Kidney (tissue), 14 donors: ENCODE measurements around the gene SCFD2. TPM values are rescaled to one million over a fixed set of nuclear protein-coding genes. Genes with fewer than 3 reads are reported as not detected.
A peak's percentile ranks its signal among the peaks of the same experiment; 100 is the strongest.

ENCODE experiments used
- DNase-seq, 5 donors: peaks; one replicate each; pipeline ENCODE4 v3.0.0-alpha.2; 2013 to 2020
- FAIRE-seq: peaks from 2 replicates; lab custom pipeline; 2012; peaks lifted over from hg19 to GRCh38; lab: Jason Lieb, UNC
- H3K27ac ChIP-seq, 2 donors: one replicate each; pipeline ENCODE4 v1.7.0; 2013; ENCODE audit warnings: low read depth in 2 of 2, low read length in 2 of 2, inconsistent platforms in 1 of 2
- H3K27me3 ChIP-seq: one replicate; pipeline ENCODE4 v1.7.1; 2013; ENCODE audit warnings: low read length, inconsistent platforms; ENCODE audit not compliant: control insufficient read depth, insufficient read depth
- H3K36me3 ChIP-seq, 3 donors: one replicate each; pipeline versions ENCODE4 v1.7.0 to v1.7.1; 2013; ENCODE audit warnings: low read length in 3 of 3, control low read depth in 1 of 3, inconsistent platforms in 1 of 3; ENCODE audit not compliant: insufficient read depth in 3 of 3, control insufficient read depth in 2 of 3
- H3K4me1 ChIP-seq, 3 donors: one replicate each; pipeline versions ENCODE4 v1.7.0 to v1.7.1; 2013; ENCODE audit warnings: low read length in 3 of 3, inconsistent platforms in 1 of 3, low read depth in 1 of 3; ENCODE audit not compliant: control insufficient read depth in 2 of 3, insufficient read depth in 2 of 3
- H3K4me3 ChIP-seq, 3 donors: one replicate each; pipeline versions ENCODE4 v1.7.0 to v1.8.1; 2013; ENCODE audit warnings: low read length in 3 of 3, control low read depth in 1 of 3, inconsistent platforms in 1 of 3
- H3K9ac ChIP-seq, 3 donors: one replicate each; pipeline versions ENCODE4 v1.7.0 to v1.7.1; 2013; ENCODE audit warnings: low read length in 3 of 3, control low read depth in 1 of 3, inconsistent platforms in 1 of 3
- H3K9me3 ChIP-seq, 3 donors: one replicate each; pipeline versions ENCODE4 v1.7.0 to v1.7.1; 2013; ENCODE audit warnings: low read length in 3 of 3, control low read depth in 1 of 3, inconsistent platforms in 1 of 3; ENCODE audit not compliant: control insufficient read depth in 2 of 3, insufficient read depth in 1 of 3
- CTCF ChIP-seq: IDR thresholded peaks from 3 replicates; pipeline ENCODE4 v1.5.1; 2012; ENCODE audit warnings: mild to moderate bottlenecking, moderate library complexity, borderline replicate concordance; ENCODE audit not compliant: insufficient read depth; ENCODE audit errors: extremely low read depth
- intact Hi-C: fragments of 100-400 bp; cut with DNase I; formaldehyde crosslinking; loops from one replicate; pipeline ENCODE4 v1.11.1; 2022
- polyA plus RNA-seq: library from polyadenylated mRNA; stranded (reverse); fragments of 350-450 nt; fragmentation: Illumina TruSeq; extraction: RNeasy Lipid Tissue Mini Kit (QIAGEN cat#74804); gene quantifications from one replicate; pipeline ENCODE4 v1.2.3, GENCODE V29; 2014; ENCODE audit warnings: low read depth, low replicate concordance; ENCODE audit not compliant: insufficient read depth
- total RNA-seq: library from RNA; stranded (reverse); fragmentation: NEBNext Ultra II Directional; extraction: Animal tissue kit (Norgen Biotek cat#: 25700); gene quantifications from one replicate; pipeline ENCODE4 v1.2.1, GENCODE V29; 2021
- donor health status: control.
- donor health status: control.
- donor health status: control.
- donor health status: control.
- donor health status: control.
- donor health status: DM: yes; HTN: yes; CAD: no.
- donor health status: Normal renal cell carcinoma (clear cell type).

The SCFD2 gene
- total and polyA plus RNA-seq, 2 donors from 2014 or later = 6.1 to 20.8 TPM

- no peak for TF ChIP-seq CTCF
- peaks cover 5 to 15% (median 9%) of the 10 kb centered on the region in 3 donors for H3K4me1 ChIP-seq
- no peaks in the 10 kb centered on the region for H3K9me3 ChIP-seq
- no peaks in the 10 kb centered on the region for H3K36me3 ChIP-seq
- H3K27me3 ChIP-seq = no peaks in the 10 kb centered on the region
- H3K9ac ChIP-seq = no peak overlapping the region
- intact Hi-C loops = no loop called here
- peak overlapping the region; percentile 73 to 75 for H3K27ac ChIP-seq
- no peak for FAIRE-seq
- no peak overlapping the region for H3K4me3 ChIP-seq
- no peak for DNase-seq
These were observed 360.1 kb downstream of the SCFD2 start for GRCh38 chr4:53005808-53006207.

- intact Hi-C loops = no loop called here
- FAIRE-seq (no peak), DNase-seq (peak in 1 of 5 donors; percentile 78)
- TF ChIP-seq CTCF = no peak
- no peaks in the 10 kb centered on the region for H3K27me3 ChIP-seq
- H3K27ac ChIP-seq = peak overlapping the region; percentile 10 to 41
- H3K4me3 ChIP-seq = no peak overlapping the region
- H3K36me3 ChIP-seq = no peaks in the 10 kb centered on the region
- no peak overlapping the region for H3K9ac ChIP-seq
- H3K4me1 ChIP-seq = peaks cover 5 to 15% (median 9%) of the 10 kb centered on the region in 3 donors
- no peaks in the 10 kb centered on the region for H3K9me3 ChIP-seq
These were observed 360.7 kb downstream of the SCFD2 start for GRCh38 chr4:53005149-53005546.

- peak overlapping the region in 1 of 2 donors; percentile 10 for H3K27ac ChIP-seq
These were observed 361.2 kb downstream of the SCFD2 start for GRCh38 chr4:53004497-53005148.

More at GRCh38 chr4:53004497-53005148, 361.2 kb downstream of the SCFD2 start:
- Histone ChIP-seq H3K4me1 (peaks cover 5 to 15% (median 9%) of the 10 kb centered on the region in 3 donors), H3K4me3 (no peak overlapping the region), H3K9ac (no peak overlapping the region), H3K36me3 (no peaks in the 10 kb centered on the region), H3K9me3 (no peaks in the 10 kb centered on the region), H3K27me3 (no peaks in the 10 kb centered on the region)
- intact Hi-C loops = no loop called here
- no peak for TF ChIP-seq CTCF
- FAIRE-seq = no peak
- DNase-seq = no peak
